Breast epithelium (tissue), 4 donors: ENCODE data around the gene MAB21L4. TPM values are rescaled to one million over a fixed set of nuclear protein-coding genes. Genes with fewer than 3 reads are reported as not detected.
A peak's percentile ranks its signal among the peaks of the same experiment; 100 is the strongest.

Experiments used
- DNase-seq, 2 donors: peaks; one replicate each; pipeline ENCODE4 v3.0.0-alpha.2; 2019; ENCODE audit warnings: low spot score in 2 of 2
- H3K27ac ChIP-seq, 2 donors: fragments of 200-600 bp; sonication (generic) in 1 of 2; one replicate each; pipeline ENCODE4 v1.5.1; 2016 to 2019; ENCODE audit warnings: mild to moderate bottlenecking in 1 of 2
- H3K27me3 ChIP-seq, 2 donors: fragments of 200-600 bp; sonication (generic) in 1 of 2; one replicate each; pipeline versions ENCODE4 v1.5.1 to v1.6.0; 2017 to 2019; ENCODE audit warnings: control low read depth in 1 of 2, mild to moderate bottlenecking in 1 of 2
- H3K36me3 ChIP-seq: fragments of 200-600 bp; one replicate; pipeline ENCODE4 v1.5.1; 2019
- H3K4me1 ChIP-seq, 2 donors: fragments of 200-600 bp; sonication (generic); one replicate each; pipeline ENCODE4 v1.5.1; 2016 to 2019; ENCODE audit warnings: control low read depth in 1 of 2
- H3K4me3 ChIP-seq, 3 donors: fragments of 200-600 bp; sonication (generic); 1 replicate in 2 of 3; 2 replicates in 1 of 3; pipeline ENCODE4 v1.5.1; 2016 to 2019; ENCODE audit warnings: mild to moderate bottlenecking in 3 of 3, moderate library complexity in 2 of 3
- H3K9me3 ChIP-seq, 2 donors: fragments of 200-600 bp; sonication (generic) in 1 of 2; one replicate each; pipeline ENCODE4 v1.5.1; 2016 to 2019; ENCODE audit warnings: control low read depth in 1 of 2
- POLR2A ChIP-seq: fragments of 450-650 bp; IDR thresholded peaks from one replicate; pipeline ENCODE4 v1.6.1; 2016; ENCODE audit warnings: antibody characterized with exemption, mild to moderate bottlenecking, moderate library complexity
- POLR2AphosphoS5 ChIP-seq, 3 donors: sonication (generic); formaldehyde crosslinking; IDR thresholded peaks; one replicate each; pipeline ENCODE4 v1.6.1; 2017; ENCODE audit warnings: antibody characterized with exemption in 3 of 3
- intact Hi-C: fragments of 100-400 bp; cut with DNase I; formaldehyde crosslinking; loops from one replicate; pipeline ENCODE4 v1.15.1; 2023; ENCODE audit warnings: low total_unique reads
- total RNA-seq, 3 donors: library from RNA; depleted of rRNA; stranded (reverse); fragments of >200 nt; gene quantifications; one replicate each; pipeline ENCODE4 v1.1.0, GENCODE V29; 2016
- TF ChIP-seq, protein P1 (sequence below), 3 donors: fragments of 450-650 bp; IDR thresholded peaks; one replicate each; pipeline ENCODE4 v1.5.1; 2016 to 2017; ENCODE audit warnings: antibody characterized with exemption in 3 of 3, mild to moderate bottlenecking in 3 of 3, moderate library complexity in 3 of 3

MAB21L4 gene
- 1 to 10 TPM in 1 of 3 donors, under 1 TPM in 1, not detected in 1; 0.15 to 2.3 TPM for total RNA-seq

DNA sequence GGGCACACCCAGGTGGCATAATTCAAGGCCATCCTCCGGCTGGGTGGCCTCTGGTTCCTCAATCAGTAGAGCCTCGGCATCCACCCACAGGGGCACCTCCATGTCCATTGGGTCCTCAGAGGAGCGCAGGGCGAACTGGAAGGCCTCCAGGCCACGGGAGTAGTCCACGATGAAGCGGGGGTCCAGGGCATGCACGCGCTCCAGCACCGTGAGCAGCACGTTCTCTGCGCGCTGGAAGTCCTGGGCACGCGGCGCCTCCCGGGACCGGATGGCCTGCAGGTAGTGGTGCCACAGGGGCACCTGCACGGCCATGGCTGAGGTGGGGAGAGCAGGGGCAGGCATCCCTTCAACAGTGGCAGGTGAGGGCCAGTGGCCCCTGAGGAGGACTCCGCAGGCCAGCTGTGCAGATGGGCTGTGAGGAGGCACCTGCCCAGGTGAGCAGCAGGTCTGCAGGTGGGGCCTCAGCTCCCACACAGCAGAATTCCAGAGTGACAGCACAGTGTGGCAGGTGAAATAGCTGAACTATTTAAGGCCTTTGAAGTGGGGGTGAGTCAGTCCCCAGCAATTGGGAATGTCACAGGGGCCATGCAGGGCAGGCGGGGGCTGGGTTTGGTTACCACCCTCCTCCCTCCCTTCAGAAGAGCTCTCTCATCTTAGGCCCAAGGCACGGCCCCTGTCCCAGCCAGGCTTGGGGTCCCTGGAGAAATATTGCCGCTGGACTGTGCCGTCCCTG lies at the start of gene MAB21L4:
MAB21L4 (minus strand) TSS at position 501 of the 733 bp plus-strand sequence; CDS start at position 342, 159 bp downstream.
- Histone ChIP-seq H3K27ac (peak within 1 kb of the TSS in 1 of 2 donors; percentile 32), H3K36me3 (no peaks in the 10 kb centered on the region), H3K4me1 (no peaks in the 10 kb centered on the region), H3K27me3 (no peaks in the 10 kb centered on the region), H3K4me3 (no peak within 1 kb of the TSS), H3K9me3 (no peaks in the 10 kb centered on the region)
- no peak for DNase-seq
- TF ChIP-seq POLR2AphosphoS5 (IDR thresholded peaks at IDR 0.05) (no peak), POLR2A (no peak)
- TF ChIP-seq, protein P1, sequence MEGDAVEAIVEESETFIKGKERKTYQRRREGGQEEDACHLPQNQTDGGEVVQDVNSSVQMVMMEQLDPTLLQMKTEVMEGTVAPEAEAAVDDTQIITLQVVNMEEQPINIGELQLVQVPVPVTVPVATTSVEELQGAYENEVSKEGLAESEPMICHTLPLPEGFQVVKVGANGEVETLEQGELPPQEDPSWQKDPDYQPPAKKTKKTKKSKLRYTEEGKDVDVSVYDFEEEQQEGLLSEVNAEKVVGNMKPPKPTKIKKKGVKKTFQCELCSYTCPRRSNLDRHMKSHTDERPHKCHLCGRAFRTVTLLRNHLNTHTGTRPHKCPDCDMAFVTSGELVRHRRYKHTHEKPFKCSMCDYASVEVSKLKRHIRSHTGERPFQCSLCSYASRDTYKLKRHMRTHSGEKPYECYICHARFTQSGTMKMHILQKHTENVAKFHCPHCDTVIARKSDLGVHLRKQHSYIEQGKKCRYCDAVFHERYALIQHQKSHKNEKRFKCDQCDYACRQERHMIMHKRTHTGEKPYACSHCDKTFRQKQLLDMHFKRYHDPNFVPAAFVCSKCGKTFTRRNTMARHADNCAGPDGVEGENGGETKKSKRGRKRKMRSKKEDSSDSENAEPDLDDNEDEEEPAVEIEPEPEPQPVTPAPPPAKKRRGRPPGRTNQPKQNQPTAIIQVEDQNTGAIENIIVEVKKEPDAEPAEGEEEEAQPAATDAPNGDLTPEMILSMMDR (IDR thresholded peaks at IDR 0.05): no peak
- intact Hi-C loops: no loop called here

DNA sequence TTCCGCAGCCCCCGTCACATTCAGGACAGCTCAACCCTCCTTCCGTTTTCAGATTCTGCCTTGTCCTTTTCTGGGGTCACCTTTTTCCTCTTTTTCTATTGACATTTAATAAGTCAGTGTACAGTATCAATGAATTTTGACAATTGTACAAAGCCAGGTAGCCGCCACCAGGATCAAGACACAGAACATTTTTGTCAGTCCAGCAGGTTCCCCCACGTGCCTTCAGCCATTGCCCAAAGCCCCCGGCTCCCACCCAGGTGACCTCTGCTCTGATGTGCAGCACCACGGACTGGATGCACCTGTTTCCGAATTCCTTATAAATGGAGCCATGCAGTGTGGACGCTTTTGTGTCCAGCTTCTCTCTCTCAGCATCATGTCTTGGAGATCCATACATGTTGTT lies 40.1 kb upstream of the MAB21L4 start:
- peak in 1 of 2 donors; percentile 14 for DNase-seq
- no peak overlapping the region for H3K4me3 ChIP-seq
- H3K27ac ChIP-seq: no peak overlapping the region
- no peaks in the 10 kb centered on the region for H3K4me1 ChIP-seq
- H3K36me3 ChIP-seq: no peaks in the 10 kb centered on the region
- TF ChIP-seq, protein P1 (IDR thresholded peaks at IDR 0.05): no peak
- no peak for TF ChIP-seq POLR2AphosphoS5 (IDR thresholded peaks at IDR 0.05)
- no peak for TF ChIP-seq POLR2A
- H3K27me3 ChIP-seq: no peaks in the 10 kb centered on the region
- intact Hi-C loops: no loop called here
- peaks cover 0 to 8% of the 10 kb centered on the region in 2 donors for H3K9me3 ChIP-seq

DNA sequence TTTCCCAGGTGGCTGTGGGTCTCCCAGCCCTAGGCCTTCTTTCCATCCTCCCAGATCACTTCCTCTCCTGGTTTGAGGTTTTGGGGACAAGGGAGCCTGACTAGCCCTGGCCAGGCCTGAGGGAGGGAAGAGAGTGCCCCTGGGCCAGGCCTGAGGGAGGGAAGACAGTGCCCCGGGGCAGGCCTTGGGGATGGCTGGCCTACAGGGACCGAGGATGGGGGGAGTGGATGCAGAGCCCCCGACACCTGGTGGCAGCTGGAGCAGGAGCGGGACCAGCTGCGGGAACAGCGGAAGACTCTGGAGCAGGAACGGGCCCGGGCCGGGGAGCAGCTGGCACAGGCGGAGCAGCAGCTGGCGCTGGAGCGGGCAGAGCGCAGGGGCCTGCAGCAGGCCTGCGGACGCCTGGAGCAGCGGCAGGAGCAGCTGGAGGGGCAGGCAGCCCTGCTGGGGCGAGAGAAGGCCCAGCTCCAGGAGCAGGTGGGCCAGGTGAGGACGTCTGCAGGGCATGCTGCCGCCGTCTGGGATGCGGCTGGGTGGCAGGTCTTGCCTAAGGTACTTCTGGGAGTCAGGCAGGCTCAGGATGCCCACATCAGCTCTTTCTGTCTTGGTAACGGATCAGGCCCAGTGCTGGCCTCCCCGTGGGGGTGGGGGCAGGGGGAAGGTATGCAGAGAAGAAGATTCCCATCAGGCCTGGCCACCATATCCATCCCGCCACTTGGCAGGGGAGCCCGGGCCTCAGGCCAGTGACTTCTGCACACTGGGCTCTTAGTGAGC lies 39.3 kb upstream of the MAB21L4 start:
- H3K4me1 ChIP-seq: no peaks in the 10 kb centered on the region
- H3K36me3 ChIP-seq: no peaks in the 10 kb centered on the region
- DNase-seq: peak; percentile 15 to 38
- no peak overlapping the region for H3K27ac ChIP-seq
- intact Hi-C loops: no loop called here
- peaks cover 0 to 8% of the 10 kb centered on the region in 2 donors for H3K9me3 ChIP-seq
- no peak overlapping the region for H3K4me3 ChIP-seq
- TF ChIP-seq, protein P1 (IDR thresholded peaks at IDR 0.05): no peak
- TF ChIP-seq POLR2A: no peak
- TF ChIP-seq POLR2AphosphoS5 (IDR thresholded peaks at IDR 0.05): no peak
- no peaks in the 10 kb centered on the region for H3K27me3 ChIP-seq

DNA sequence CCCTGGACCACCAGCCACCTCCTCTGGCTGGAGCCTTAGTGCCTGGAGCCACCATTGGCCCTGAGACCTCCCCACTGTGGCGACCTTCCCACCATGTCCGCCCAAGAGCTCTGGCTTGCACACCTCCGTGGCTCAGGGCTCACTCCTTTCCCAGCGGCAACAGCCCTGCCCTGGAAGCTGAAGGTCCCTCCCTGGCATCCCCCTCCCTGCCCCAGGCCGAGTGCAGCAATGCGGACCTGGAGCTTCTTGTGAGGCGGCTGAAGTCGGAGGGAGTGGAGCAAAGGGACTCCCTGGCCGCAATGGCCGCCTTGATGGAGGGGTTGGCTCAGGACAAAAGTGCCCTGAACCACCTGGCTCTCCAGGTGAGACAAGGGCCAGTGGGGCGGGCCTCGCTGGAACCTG lies 38.7 kb upstream of the MAB21L4 start:
- H3K9me3 ChIP-seq: peaks cover 0 to 8% of the 10 kb centered on the region in 2 donors
- TF ChIP-seq POLR2A (no peak), POLR2AphosphoS5 (IDR thresholded peaks at IDR 0.05) (no peak)
- TF ChIP-seq, protein P1 (IDR thresholded peaks at IDR 0.05): no peak
- H3K27me3 ChIP-seq: no peaks in the 10 kb centered on the region
- H3K27ac ChIP-seq: no peak overlapping the region
- H3K36me3 ChIP-seq: no peaks in the 10 kb centered on the region
- H3K4me1 ChIP-seq: no peaks in the 10 kb centered on the region
- intact Hi-C loops: no loop called here
- no peak overlapping the region for H3K4me3 ChIP-seq
- DNase-seq: peak in 1 of 2 donors; percentile 43
